SK-N-SH (cell line): ENCODE results near the gene PIP5K1C. TPM values are rescaled to one million over a fixed set of nuclear protein-coding genes. Genes with fewer than 3 reads are reported as not detected.

Source experiments
- CTCF ChIA-PET: fragments of 300-600, 350-600 bp; formaldehyde crosslinking; extraction: SDS; loops from one replicate; lab custom pipeline; 2021; lab: Yijun Ruan, JAX
- POLR2A ChIA-PET: fragments of 350-600 bp; sonication (Branson Sonifier 250); formaldehyde crosslinking; extraction: SDS; loops from one replicate; lab custom pipeline; 2020; ENCODE audit warnings: antibody characterized with exemption, inconsistent platforms; lab: Yijun Ruan, JAX
- DNase-seq: peaks from one replicate; pipeline ENCODE4 v3.0.0; 2012
- H2AFZ ChIP-seq: fragments of 200-600 bp; sonication (generic); 2 replicates; pipeline ENCODE4 v1.8.1; 2016; ENCODE audit warnings: antibody characterized with exemption, mild to moderate bottlenecking, low read depth
- H3F3A ChIP-seq: fragments of 200-600 bp; sonication (generic); replicated peaks from 2 replicates; pipeline ENCODE3; 2016; ENCODE audit warnings: antibody characterized with exemption, mild to moderate bottlenecking; ENCODE audit not compliant: insufficient read depth
- H3K27ac ChIP-seq, 2 experiments: fragments of 200-500 bp in 1 of 2; fragments of 200-600 bp in 1 of 2; sonication (Bioruptor generic) in 1 of 2; sonication (generic), shearing (Covaris generic) in 1 of 2; 2 replicates each; pipeline versions ENCODE4 v1.5.1 to v1.6.1; 2014 to 2016; ENCODE audit warnings: low read depth in 2 of 2, inconsistent platforms in 1 of 2, low read length in 1 of 2, mild to moderate bottlenecking in 1 of 2, mixed read lengths in 1 of 2
- H3K27me3 ChIP-seq: fragments of 200-600 bp; sonication (generic), shearing (Covaris generic); 2 replicates; pipeline ENCODE4 v1.6.1; 2016; ENCODE audit warnings: mixed run types; ENCODE audit not compliant: insufficient read depth
- H3K36me3 ChIP-seq, 2 experiments: fragments of 200-500 bp in 1 of 2; fragments of 200-600 bp in 1 of 2; sonication (Bioruptor generic) in 1 of 2; sonication (generic) in 1 of 2; replicated peaks in 1 of 2; 2 replicates each; pipeline versions ENCODE3 to v1.5.1; 2014 to 2016; ENCODE audit warnings: low read length in 1 of 2, mild to moderate bottlenecking in 1 of 2; ENCODE audit not compliant: insufficient read depth in 2 of 2, control insufficient read depth in 1 of 2
- H3K4me1 ChIP-seq, 2 experiments: fragments of 200-500 bp in 1 of 2; fragments of 200-600 bp in 1 of 2; sonication (Bioruptor generic) in 1 of 2; sonication (generic), shearing (Covaris generic) in 1 of 2; 2 replicates each; pipeline versions ENCODE4 v1.5.1 to v1.6.1; 2014 to 2016; ENCODE audit warnings: low read depth in 1 of 2, low read length in 1 of 2, mixed run types in 1 of 2; ENCODE audit not compliant: insufficient read depth in 2 of 2, control insufficient read depth in 1 of 2
- H3K4me2 ChIP-seq: fragments of 200-600 bp; sonication (generic), shearing (Covaris generic); 2 replicates; pipeline ENCODE4 v1.6.1; 2017; ENCODE audit warnings: mixed run types
- H3K4me3 ChIP-seq, 2 experiments: fragments of 200-500 bp in 1 of 2; fragments of 200-600 bp in 1 of 2; sonication (Bioruptor generic) in 1 of 2; sonication (generic), shearing (Covaris generic) in 1 of 2; 2 replicates each; pipeline versions ENCODE4 v1.5.1 to v1.8.1; 2014 to 2016; ENCODE audit warnings: low read depth in 2 of 2, inconsistent platforms in 1 of 2, low read length in 1 of 2, mild to moderate bottlenecking in 1 of 2, mixed read lengths in 1 of 2, moderate library complexity in 1 of 2
- H3K79me2 ChIP-seq: fragments of 200-600 bp; sonication (generic); 2 replicates; pipeline ENCODE4 v1.8.1; 2017; ENCODE audit warnings: mild to moderate bottlenecking; ENCODE audit not compliant: insufficient read depth
- H3K9ac ChIP-seq: fragments of 200-600 bp; sonication (generic); 2 replicates; pipeline ENCODE4 v1.6.1; 2017; ENCODE audit warnings: mixed run types
- H3K9me2 ChIP-seq: fragments of 200-600 bp; sonication (generic); 2 replicates; pipeline ENCODE4 v1.6.1; 2017; ENCODE audit warnings: mixed run types
- H3K9me3 ChIP-seq: fragments of 200-600 bp; sonication (generic); 2 replicates; pipeline ENCODE4 v1.6.1; 2017; ENCODE audit warnings: mixed run types, mild to moderate bottlenecking, moderate library complexity
- H4K20me1 ChIP-seq: fragments of 200-600 bp; sonication (generic); 2 replicates; pipeline ENCODE4 v1.6.1; 2017; ENCODE audit warnings: mild to moderate bottlenecking, mixed run types; ENCODE audit not compliant: insufficient read depth
- CHD2 ChIP-seq: fragments of 150-350 bp; IDR thresholded peaks from 2 replicates; pipeline ENCODE4 v1.6.1; 2018; ENCODE audit warnings: low read length; ENCODE audit not compliant: partially characterized antibody
- CTCF ChIP-seq: fragments of 200-600 bp; sonication (generic); IDR thresholded peaks from 2 replicates; pipeline ENCODE4 v1.6.1; 2017; ENCODE audit warnings: antibody characterized with exemption, mild to moderate bottlenecking, moderate library complexity
- GABPA ChIP-seq: IDR thresholded peaks from 2 replicates; pipeline ENCODE4 v1.4.0; 2012; ENCODE audit warnings: low read depth, mild to moderate bottlenecking
- MEF2A ChIP-seq: IDR thresholded peaks from 2 replicates; pipeline ENCODE4 v1.4.0; 2012; ENCODE audit warnings: low read depth, borderline replicate concordance
- POLR2AphosphoS5 ChIP-seq: IDR thresholded peaks from 2 replicates; pipeline ENCODE4 v1.6.1; 2012; ENCODE audit warnings: low read depth, low read length
- RAD21 ChIP-seq: IDR thresholded peaks from 2 replicates; pipeline ENCODE4 v1.6.1; 2012; ENCODE audit warnings: mild to moderate bottlenecking, low read length
- RCOR1 ChIP-seq: fragments of 150-350 bp; IDR thresholded peaks from 2 replicates; pipeline ENCODE4 v1.6.1; 2017; ENCODE audit warnings: antibody characterized with exemption, low read length
- REST ChIP-seq: IDR thresholded peaks from 2 replicates; pipeline ENCODE4 v1.6.1; 2012; ENCODE audit warnings: mild to moderate bottlenecking, low read depth, low read length, moderate library complexity
- RFX5 ChIP-seq: IDR thresholded peaks from 2 replicates; pipeline ENCODE4 v1.6.1; 2012; ENCODE audit warnings: mild to moderate bottlenecking, improper control_type of control experiment, low read length
- USF1 ChIP-seq: IDR thresholded peaks from 2 replicates; pipeline ENCODE4 v1.4.0; 2012; ENCODE audit warnings: low read depth, borderline replicate concordance
- YY1 ChIP-seq: IDR thresholded peaks from 2 replicates; pipeline ENCODE4 v1.4.0; 2012; ENCODE audit warnings: low read depth, mild to moderate bottlenecking
- WGBS: methylation state at CpG from one replicate; pipeline ENCODE4 v1.1.6; 2017; ENCODE audit warnings: low lambda C conversion rate; 5-methylcytosine and 5-hydroxymethylcytosine counted together
- polyA plus RNA-seq, 3 experiments: library from polyadenylated mRNA; depleted of rRNA; stranded (reverse); fragments of >200 nt; gene quantifications; 2 replicates each; pipeline ENCODE4 v1.2.3, GENCODE V29; 2012
- TF ChIP-seq, protein P1 (sequence below): fragments of 150-350 bp; IDR thresholded peaks from 2 replicates; pipeline ENCODE4 v1.6.1; 2017; ENCODE audit warnings: antibody characterized with exemption, low read length, low read depth, borderline replicate concordance

Gene PIP5K1C
- polyA plus RNA-seq, 1 of the 3 experiments (the other 2 are of a cell fraction), result 12.3 TPM

DNA sequence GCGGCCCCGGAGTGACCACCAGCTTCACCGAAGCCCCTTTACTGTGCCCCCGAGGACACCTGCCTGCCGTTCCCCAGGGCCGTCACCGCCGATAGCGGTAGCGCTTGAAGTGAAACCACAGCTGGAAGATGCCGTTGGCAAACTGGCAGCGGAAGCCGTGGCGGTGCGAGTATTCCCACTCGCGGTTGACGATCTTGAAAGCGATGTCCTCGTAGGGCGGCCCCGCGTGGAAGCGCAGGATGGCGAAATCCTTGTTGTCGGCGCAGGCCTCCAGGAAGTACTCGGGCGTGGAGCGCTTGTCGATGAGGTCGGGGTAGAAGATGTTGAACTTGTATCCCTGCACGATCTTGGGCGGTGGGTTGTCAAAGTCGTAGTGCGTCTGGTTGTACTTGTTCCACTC, 88.4 kb downstream of the PIP5K1C start:
- no peaks in the 10 kb centered on the region for H3F3A ChIP-seq
- H3K4me3 ChIP-seq, result no peak overlapping the region
- H3K9me2 ChIP-seq, result no peaks in the 10 kb centered on the region
- H4K20me1 ChIP-seq, result no peaks in the 10 kb centered on the region
- TF ChIP-seq RFX5, result no peak
- DNase-seq, result no peak
- no peaks in the 10 kb centered on the region for H3K9me3 ChIP-seq
- no peaks in the 10 kb centered on the region for H3K79me2 ChIP-seq
- no peak overlapping the region for H3K27ac ChIP-seq
- WGBS, result 97% methylated on average over 36 of the region's 36 CpGs
- H3K27me3 ChIP-seq, result no peaks in the 10 kb centered on the region
- H3K9ac ChIP-seq, result no peak overlapping the region
- H3K4me2 ChIP-seq, result no peak overlapping the region
- ChIA-PET CTCF (interaction anchor here (1.6 kb wide), 1 partner anchor 25 kb away, joined by 3 read pairs; no protein-coding TSS in a partner anchor), POLR2A (no interaction called here)
- peaks cover 0 to 25% of the 10 kb centered on the region in 2 experiments for H3K36me3 ChIP-seq
- H3K4me1 ChIP-seq, result peaks cover 8 to 9% of the 10 kb centered on the region in 2 experiments; a peak in 1 of 4 replicates
- H2AFZ ChIP-seq, result no peak overlapping the region

DNA sequence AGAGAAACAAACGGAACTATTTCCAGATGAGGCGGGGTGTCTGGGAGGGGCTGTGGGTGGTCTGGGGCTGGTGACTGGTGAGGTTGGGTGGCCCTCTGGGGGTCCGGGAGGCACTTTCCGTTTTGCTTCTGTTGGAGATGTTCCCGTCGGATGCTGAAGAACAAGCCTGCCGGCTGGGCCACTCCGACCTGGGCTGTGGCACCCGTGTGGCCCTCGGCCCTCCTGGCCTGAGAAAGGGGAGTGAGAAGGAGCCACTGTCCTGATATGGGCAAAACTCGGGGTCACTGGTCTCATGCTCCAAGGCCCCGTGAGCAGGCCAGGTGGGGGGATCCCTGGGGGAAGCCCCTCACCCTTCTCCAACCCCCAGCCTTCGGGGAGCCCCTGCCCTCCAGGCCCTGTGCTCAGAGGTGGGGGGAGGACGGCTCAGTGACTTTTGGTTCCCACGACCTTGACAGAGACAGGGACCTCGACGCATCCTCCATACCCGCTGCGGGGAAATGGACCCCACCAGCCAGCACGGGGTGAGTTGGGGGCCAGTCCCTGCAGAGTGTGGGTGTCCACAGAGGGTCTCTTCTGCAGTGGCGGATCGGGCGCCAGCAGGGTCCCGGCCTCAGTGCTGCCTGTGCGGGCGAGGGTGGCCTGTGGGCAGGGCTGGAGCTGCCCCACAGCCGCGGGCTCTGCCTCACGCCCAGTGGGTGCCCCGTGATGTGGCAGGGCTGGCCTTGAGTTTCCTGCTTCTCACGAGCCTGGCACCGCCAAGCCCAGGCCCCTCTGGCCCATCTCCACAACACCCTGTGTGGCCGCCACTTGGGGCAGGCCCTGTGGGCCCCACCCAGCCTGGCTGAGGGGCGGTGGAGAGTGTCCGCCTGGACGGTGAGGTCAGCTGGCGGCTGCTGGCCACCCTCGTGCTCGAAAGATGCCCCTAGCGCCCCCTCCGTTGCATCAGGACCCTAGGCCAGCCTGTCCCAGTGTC, 89.2 kb downstream of the PIP5K1C start:
- no peak overlapping the region for H2AFZ ChIP-seq
- no peaks in the 10 kb centered on the region for H3K9me2 ChIP-seq
- 88% methylated on average over 9 of the region's 41 CpGs for WGBS
- H3K4me1 ChIP-seq, result peaks cover 8 to 11% of the 10 kb centered on the region in 2 experiments; a peak in 1 of 4 replicates
- H3K79me2 ChIP-seq, result no peaks in the 10 kb centered on the region
- H3F3A ChIP-seq, result no peaks in the 10 kb centered on the region
- no peak overlapping the region for H3K4me2 ChIP-seq
- no peaks in the 10 kb centered on the region for H3K27me3 ChIP-seq
- H3K4me3 ChIP-seq, result no peak overlapping the region
- no peaks in the 10 kb centered on the region for H3K9me3 ChIP-seq
- DNase-seq, result no peak
- no peaks in the 10 kb centered on the region for H4K20me1 ChIP-seq
- CTCF ChIA-PET, result interaction anchor here (0.6 to 2.3 kb wide), 3 partner anchors 24 to 377 kb away, joined by 3 to 13 read pairs (median 3); partner anchors contain the start of gene GIPC3
- no peak overlapping the region for H3K27ac ChIP-seq
- TF ChIP-seq REST (no peak), RAD21 (no peak), GABPA (no peak), USF1 (no peak), YY1 (no peak), CTCF (no peak), RCOR1 (no peak), CHD2 (no peak), POLR2AphosphoS5 (no peak), MEF2A (no peak)
- TF ChIP-seq, protein P1, sequence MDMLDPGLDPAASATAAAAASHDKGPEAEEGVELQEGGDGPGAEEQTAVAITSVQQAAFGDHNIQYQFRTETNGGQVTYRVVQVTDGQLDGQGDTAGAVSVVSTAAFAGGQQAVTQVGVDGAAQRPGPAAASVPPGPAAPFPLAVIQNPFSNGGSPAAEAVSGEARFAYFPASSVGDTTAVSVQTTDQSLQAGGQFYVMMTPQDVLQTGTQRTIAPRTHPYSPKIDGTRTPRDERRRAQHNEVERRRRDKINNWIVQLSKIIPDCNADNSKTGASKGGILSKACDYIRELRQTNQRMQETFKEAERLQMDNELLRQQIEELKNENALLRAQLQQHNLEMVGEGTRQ, result no peak
- H3K36me3 ChIP-seq, result peaks cover 0 to 25% of the 10 kb centered on the region in 2 experiments
- no peak overlapping the region for H3K9ac ChIP-seq
- POLR2A ChIA-PET, result no interaction called here
